ENCODE data around the gene NCK2. TPM values are rescaled to one million over a fixed set of nuclear protein-coding genes. Genes with fewer than 3 reads are reported as not detected.

NCK2 gene
- total and polyA plus RNA-seq, 2 experiments from 2014 or later = 72.6 to 100 TPM

DNA sequence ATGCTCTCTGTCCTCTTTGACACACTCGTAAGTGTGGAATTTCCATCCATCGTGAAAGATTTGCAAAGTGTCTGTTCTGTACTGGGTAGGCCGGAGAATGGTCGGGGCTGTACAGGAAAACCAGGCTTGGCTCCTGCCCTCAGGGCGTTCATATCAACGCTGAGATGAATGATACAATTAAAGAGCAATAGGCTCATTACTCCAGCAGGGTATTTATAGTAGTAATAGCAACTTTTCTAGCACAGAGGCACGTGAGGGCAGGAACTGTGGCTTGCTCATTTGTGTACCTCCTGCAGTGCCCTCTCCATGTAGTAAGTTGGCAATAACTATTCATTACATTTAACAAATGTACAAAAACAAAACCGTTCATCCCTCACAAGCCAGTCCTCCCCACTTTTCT lies 5.3 kb upstream of the NCK2 start:
- TF ChIP-seq EZH2 (IDR thresholded peaks at IDR 0.05; ENCODE audit: borderline replicate concordance) = no peak
- TF ChIP-seq EZH2phosphoT487 (IDR thresholded peaks at IDR 0.05; ENCODE audit: low read depth, severe bottlenecking, unreplicated experiment) = no peak
- TF ChIP-seq CTCF (IDR thresholded peaks at IDR 0.05; ENCODE audit: poor library complexity) = no peak
- Histone ChIP-seq H4K20me1 (ENCODE audit: insufficient read depth, poor library complexity, severe bottlenecking) (no peaks in the 10 kb centered on the region), H2AFZ (no peak overlapping the region), H3K27ac (no peak overlapping the region), H3K9me2 (replicated peaks; ENCODE audit: insufficient read depth) (no peaks in the 10 kb centered on the region), H3K9me3 (ENCODE audit: low read depth) (no peaks in the 10 kb centered on the region), H3K79me2 (no peaks in the 10 kb centered on the region), H3K4me1 (ENCODE audit: insufficient read depth) (peaks cover 10% of the 10 kb centered on the region), H3K27me3 (no peaks in the 10 kb centered on the region), H3K4me3 (no peak overlapping the region), H3K4me2 (no peak overlapping the region), H3K36me3 (replicated peaks; ENCODE audit: insufficient read depth, low read depth) (no peaks in the 10 kb centered on the region)
- 73% methylated on average over 8 of the region's 8 CpGs for WGBS (ENCODE audit: low lambda C conversion rate, missing lambda C conversion rate)
- no peak for DNase-seq (ENCODE audit: low spot score)

- no peak for DNase-seq (ENCODE audit: low spot score)
- no peak overlapping the region for H2AFZ ChIP-seq
- no peaks in the 10 kb centered on the region for H4K20me1 ChIP-seq (ENCODE audit: insufficient read depth, poor library complexity, severe bottlenecking)
- H3K36me3 ChIP-seq (replicated peaks; ENCODE audit: insufficient read depth, low read depth) = no peaks in the 10 kb centered on the region
- TF ChIP-seq EZH2 (IDR thresholded peaks at IDR 0.05; ENCODE audit: borderline replicate concordance) (no peak), CTCF (IDR thresholded peaks at IDR 0.05; ENCODE audit: poor library complexity) (no peak), EZH2phosphoT487 (IDR thresholded peaks at IDR 0.05; ENCODE audit: low read depth, severe bottlenecking, unreplicated experiment) (no peak)
- no peaks in the 10 kb centered on the region for H3K27me3 ChIP-seq
- no peaks in the 10 kb centered on the region for H3K79me2 ChIP-seq
- no peaks in the 10 kb centered on the region for H3K9me3 ChIP-seq (ENCODE audit: low read depth)
- H3K4me2 ChIP-seq = no peak overlapping the region
- H3K27ac ChIP-seq = no peak overlapping the region
- no peaks in the 10 kb centered on the region for H3K9me2 ChIP-seq (replicated peaks; ENCODE audit: insufficient read depth)
- peaks cover 10% of the 10 kb centered on the region for H3K4me1 ChIP-seq (ENCODE audit: insufficient read depth)
- 94% methylated on average over 7 of the region's 7 CpGs for WGBS (ENCODE audit: low lambda C conversion rate, missing lambda C conversion rate)
- H3K4me3 ChIP-seq = no peak overlapping the region
These were observed 4.7 kb upstream of the NCK2 start for GRCh38 chr2:105739944-105740530.

- Histone ChIP-seq H3K9me3 (ENCODE audit: low read depth) (no peaks in the 10 kb centered on the region), H3K27me3 (no peaks in the 10 kb centered on the region), H3K4me1 (ENCODE audit: insufficient read depth) (peaks cover 10% of the 10 kb centered on the region), H3K9me2 (replicated peaks; ENCODE audit: insufficient read depth) (no peaks in the 10 kb centered on the region), H2AFZ (no peak overlapping the region), H4K20me1 (ENCODE audit: insufficient read depth, poor library complexity, severe bottlenecking) (peaks cover 7% of the 10 kb centered on the region), H3K4me3 (no peak overlapping the region), H3K27ac (no peak overlapping the region), H3K36me3 (replicated peaks; ENCODE audit: insufficient read depth, low read depth) (no peaks in the 10 kb centered on the region), H3K79me2 (peaks cover 11% of the 10 kb centered on the region), H3K4me2 (no peak overlapping the region)
- WGBS (ENCODE audit: low lambda C conversion rate, missing lambda C conversion rate) = 65% methylated on average over 3 of the region's 3 CpGs
- TF ChIP-seq EZH2 (IDR thresholded peaks at IDR 0.05; ENCODE audit: borderline replicate concordance) (no peak), EZH2phosphoT487 (IDR thresholded peaks at IDR 0.05; ENCODE audit: low read depth, severe bottlenecking, unreplicated experiment) (no peak), CTCF (IDR thresholded peaks at IDR 0.05; ENCODE audit: poor library complexity) (no peak)
- DNase-seq (ENCODE audit: low spot score) = no peak
These were observed 3.5 kb upstream of the NCK2 start for GRCh38 chr2:105741174-105741573.
